NT2/D1 (cell line): ENCODE results near the gene RPL13.
A peak's percentile ranks its signal among the peaks of the same experiment; 100 is the strongest.

Source experiments
- DNase-seq: peaks from one replicate; pipeline ENCODE4 v3.0.0-alpha.2; 2011; ENCODE audit warnings: low read depth, low spot score
- H3K27me3 ChIP-seq: 2 replicates; pipeline ENCODE4 v1.6.0; 2011; ENCODE audit warnings: mild to moderate bottlenecking; ENCODE audit not compliant: insufficient read length, insufficient read depth
- H3K36me3 ChIP-seq: 2 replicates; pipeline ENCODE4 v1.6.1; 2011; ENCODE audit warnings: mild to moderate bottlenecking, low read length, mixed read lengths; ENCODE audit not compliant: insufficient read depth, insufficient read length
- H3K4me1 ChIP-seq: 2 replicates; pipeline ENCODE4 v1.5.1; 2011; ENCODE audit not compliant: insufficient read depth, insufficient read length
- H3K4me3 ChIP-seq: 2 replicates; pipeline ENCODE4 v1.5.1; 2011; ENCODE audit warnings: low read depth; ENCODE audit not compliant: insufficient read length
- H3K9ac ChIP-seq: 2 replicates; pipeline ENCODE4 v1.6.0; 2011; ENCODE audit warnings: low read depth; ENCODE audit not compliant: insufficient read length
- H3K9me3 ChIP-seq: 2 replicates; pipeline ENCODE4 v1.5.1; 2011; ENCODE audit warnings: mild to moderate bottlenecking, low read length; ENCODE audit not compliant: insufficient read depth
- SUZ12 ChIP-seq: IDR thresholded peaks from 2 replicates; pipeline ENCODE4 v1.6.1; 2011; ENCODE audit not compliant: insufficient read length, insufficient read depth; ENCODE audit errors: extremely low read depth
- YY1 ChIP-seq: IDR thresholded peaks from 2 replicates; pipeline ENCODE4 v1.6.1; 2011; ENCODE audit not compliant: insufficient read length, insufficient read depth
- ZNF274 ChIP-seq: IDR thresholded peaks from 2 replicates; pipeline ENCODE4 v1.6.1; 2011; ENCODE audit warnings: mild to moderate bottlenecking, low read depth, low read length

RPL13 gene

DNA sequence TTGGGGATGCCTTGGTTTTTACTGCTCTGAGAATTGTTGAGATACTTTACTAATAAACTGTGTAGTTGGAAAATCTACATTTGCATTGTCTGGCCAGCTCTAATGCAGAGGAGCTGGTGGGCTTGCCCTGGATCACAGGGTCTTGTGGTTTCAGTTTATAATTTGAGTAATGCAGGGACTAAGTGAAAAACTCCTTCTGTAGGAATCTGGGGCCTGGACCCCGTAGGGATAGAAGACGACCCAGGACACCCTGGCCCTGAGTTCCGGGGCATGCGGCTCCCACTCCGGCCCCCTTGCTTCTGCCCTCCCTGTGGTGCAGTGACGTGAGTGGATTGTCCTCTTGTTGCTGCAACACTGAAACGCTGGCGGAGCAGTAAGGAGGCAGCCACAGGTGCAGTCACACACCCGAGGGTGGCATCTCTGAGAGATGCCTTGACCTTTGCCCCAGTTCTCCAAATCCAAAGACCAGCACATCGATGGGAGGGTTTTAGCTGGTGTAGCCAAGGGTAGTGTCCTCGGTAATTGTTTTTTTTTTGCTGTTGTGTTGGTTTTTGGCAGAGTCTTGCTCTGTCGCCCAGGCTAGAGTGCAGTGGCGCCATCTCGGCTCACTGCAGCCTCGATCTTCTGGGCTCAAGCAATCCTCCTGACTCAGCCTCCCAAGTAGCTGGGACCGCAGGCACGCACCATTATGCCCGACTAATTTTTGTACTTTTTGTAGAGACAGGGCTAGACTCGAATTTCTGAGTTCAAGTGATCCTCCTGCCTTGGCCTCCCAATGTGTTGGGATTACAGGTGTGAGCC lies 2.6 kb upstream of the RPL13 start:
- TF ChIP-seq ZNF274 (no peak), YY1 (no peak), SUZ12 (no peak)
- Histone ChIP-seq H3K4me3 (no peak overlapping the region), H3K9me3 (no peaks in the 10 kb centered on the region), H3K27me3 (no peaks in the 10 kb centered on the region), H3K4me1 (peaks cover 4% of the 10 kb centered on the region), H3K36me3 (peaks cover 75% of the 10 kb centered on the region), H3K9ac (peak overlapping the region; percentile 42)
- no peak for DNase-seq

DNA sequence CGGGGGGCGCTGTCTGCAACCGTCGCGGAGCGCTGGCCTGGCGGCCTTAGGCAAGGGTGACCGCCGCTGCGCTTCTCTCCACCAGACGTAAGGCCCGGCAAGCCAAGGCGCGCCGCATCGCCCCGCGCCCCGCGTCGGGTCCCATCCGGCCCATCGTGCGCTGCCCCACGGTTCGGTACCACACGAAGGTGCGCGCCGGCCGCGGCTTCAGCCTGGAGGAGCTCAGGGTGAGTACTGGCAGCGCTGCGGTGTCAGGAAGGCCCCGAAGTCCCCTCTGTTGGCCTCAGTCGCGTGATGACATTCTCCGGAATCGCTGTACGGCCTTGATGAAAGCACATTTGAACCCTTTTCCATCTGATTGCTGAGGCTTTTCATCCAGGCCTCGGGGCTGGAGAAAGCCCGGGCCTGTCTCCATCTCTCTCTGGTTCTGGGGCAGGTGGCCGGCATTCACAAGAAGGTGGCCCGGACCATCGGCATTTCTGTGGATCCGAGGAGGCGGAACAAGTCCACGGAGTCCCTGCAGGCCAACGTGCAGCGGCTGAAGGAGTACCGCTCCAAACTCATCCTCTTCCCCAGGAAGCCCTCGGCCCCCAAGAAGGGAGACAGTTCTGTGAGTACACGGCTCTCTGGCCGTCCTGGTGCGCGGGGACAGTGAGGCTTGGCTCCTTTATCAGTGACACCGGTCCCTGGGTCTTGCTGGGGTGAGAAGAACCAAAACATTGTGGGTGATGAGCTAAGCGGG lies 831 bp downstream of the RPL13 start:
- peak overlapping the region; percentile 95 for H3K9ac ChIP-seq
- no peaks in the 10 kb centered on the region for H3K27me3 ChIP-seq
- TF ChIP-seq SUZ12, result no peak
- TF ChIP-seq ZNF274, result no peak
- no peak for TF ChIP-seq YY1
- H3K4me3 ChIP-seq, result peak overlapping the region; percentile 86
- H3K36me3 ChIP-seq, result peaks cover 75% of the 10 kb centered on the region
- H3K9me3 ChIP-seq, result no peaks in the 10 kb centered on the region
- H3K4me1 ChIP-seq, result peaks cover 15% of the 10 kb centered on the region
- no peak for DNase-seq

- H3K36me3 ChIP-seq, result peaks cover 75% of the 10 kb centered on the region
- no peak for DNase-seq
Measured at GRCh38 chr16:89561884-89562599, 1.6 kb downstream of the RPL13 start.

DNA sequence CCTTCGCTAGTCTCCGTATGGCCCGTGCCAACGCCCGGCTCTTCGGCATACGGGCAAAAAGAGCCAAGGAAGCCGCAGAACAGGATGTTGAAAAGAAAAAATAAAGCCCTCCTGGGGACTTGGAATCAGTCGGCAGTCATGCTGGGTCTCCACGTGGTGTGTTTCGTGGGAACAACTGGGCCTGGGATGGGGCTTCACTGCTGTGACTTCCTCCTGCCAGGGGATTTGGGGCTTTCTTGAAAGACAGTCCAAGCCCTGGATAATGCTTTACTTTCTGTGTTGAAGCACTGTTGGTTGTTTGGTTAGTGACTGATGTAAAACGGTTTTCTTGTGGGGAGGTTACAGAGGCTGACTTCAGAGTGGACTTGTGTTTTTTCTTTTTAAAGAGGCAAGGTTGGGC lies 2.5 kb downstream of the RPL13 start:
- H3K9me3 ChIP-seq, result no peaks in the 10 kb centered on the region
- DNase-seq, result no peak
- peaks cover 75% of the 10 kb centered on the region for H3K36me3 ChIP-seq
- TF ChIP-seq ZNF274 (no peak), YY1 (no peak), SUZ12 (no peak)
- peak overlapping the region; percentile 95 for H3K9ac ChIP-seq
- H3K27me3 ChIP-seq, result no peaks in the 10 kb centered on the region
- peak overlapping the region; percentile 86 for H3K4me3 ChIP-seq
- peaks cover 20% of the 10 kb centered on the region for H3K4me1 ChIP-seq

More at GRCh38 chr16:89561884-89562599, 1.6 kb downstream of the RPL13 start:
- Histone ChIP-seq H3K27me3 (no peaks in the 10 kb centered on the region), H3K9ac (peak overlapping the region; percentile 95), H3K4me3 (peak overlapping the region; percentile 86), H3K4me1 (peaks cover 15% of the 10 kb centered on the region), H3K9me3 (no peaks in the 10 kb centered on the region)
- no peak for TF ChIP-seq SUZ12
- no peak for TF ChIP-seq YY1
- no peak for TF ChIP-seq ZNF274

DNA sequence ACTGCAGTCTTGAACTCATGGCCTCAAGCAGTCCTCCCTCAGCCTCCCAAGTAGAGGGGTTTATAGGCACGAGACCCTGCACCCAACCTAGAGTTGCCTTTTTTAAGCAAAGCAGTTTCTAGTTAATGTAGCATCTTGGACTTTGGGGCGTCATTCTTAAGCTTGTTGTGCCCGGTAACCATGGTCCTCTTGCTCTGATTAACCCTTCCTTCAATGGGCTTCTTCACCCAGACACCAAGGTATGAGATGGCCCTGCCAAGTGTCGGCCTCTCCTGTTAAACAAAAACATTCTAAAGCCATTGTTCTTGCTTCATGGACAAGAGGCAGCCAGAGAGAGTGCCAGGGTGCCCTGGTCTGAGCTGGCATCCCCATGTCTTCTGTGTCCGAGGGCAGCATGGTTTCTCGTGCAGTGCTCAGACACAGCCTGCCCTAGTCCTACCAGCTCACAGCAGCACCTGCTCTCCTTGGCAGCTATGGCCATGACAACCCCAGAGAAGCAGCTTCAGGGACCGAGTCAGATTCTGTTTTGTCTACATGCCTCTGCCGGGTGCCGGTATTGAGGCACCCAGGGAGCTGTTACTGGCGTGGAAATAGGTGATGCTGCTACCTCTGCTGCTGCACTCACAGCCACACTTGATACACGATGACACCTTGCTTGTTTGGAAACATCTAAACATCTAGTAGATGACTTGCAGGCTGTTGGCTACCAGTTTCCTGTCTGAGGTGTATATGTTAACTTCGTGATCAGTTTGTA lies 3.3 kb downstream of the RPL13 start:
- H3K9ac ChIP-seq, result peak overlapping the region; percentile 52
- no peak overlapping the region for H3K4me3 ChIP-seq
- DNase-seq, result no peak
- no peaks in the 10 kb centered on the region for H3K27me3 ChIP-seq
- no peaks in the 10 kb centered on the region for H3K9me3 ChIP-seq
- TF ChIP-seq ZNF274, result no peak
- TF ChIP-seq SUZ12, result no peak
- TF ChIP-seq YY1, result no peak
- peaks cover 20% of the 10 kb centered on the region for H3K4me1 ChIP-seq
- peaks cover 75% of the 10 kb centered on the region for H3K36me3 ChIP-seq

GRCh38 chr16:89564476-89565255 lies 4.2 kb downstream of the RPL13 start:
- Histone ChIP-seq H3K4me1 (peaks cover 26% of the 10 kb centered on the region), H3K36me3 (peaks cover 75% of the 10 kb centered on the region), H3K27me3 (no peaks in the 10 kb centered on the region), H3K9me3 (no peaks in the 10 kb centered on the region), H3K4me3 (no peak overlapping the region), H3K9ac (peak overlapping the region; percentile 1)
- no peak for DNase-seq
- no peak for TF ChIP-seq ZNF274
- TF ChIP-seq SUZ12, result no peak
- TF ChIP-seq YY1, result no peak
